IPS DF 6.9 (cell line): ENCODE data around the gene LTBP1.

ENCODE experiments used
- DNase-seq: peaks from one replicate; pipeline ENCODE4 v3.0.0-alpha.2; 2013; ENCODE audit warnings: low read depth, low spot score
- H3K27ac ChIP-seq: one replicate; pipeline ENCODE4 v1.5.1; 2013; ENCODE audit warnings: low read length, control low read depth
- H3K27me3 ChIP-seq: 2 replicates; pipeline ENCODE4 v1.6.1; 2013; ENCODE audit warnings: mild to moderate bottlenecking, low read length; ENCODE audit not compliant: control insufficient read depth, insufficient read depth
- H3K36me3 ChIP-seq: 2 replicates; pipeline ENCODE4 v1.6.1; 2013; ENCODE audit warnings: low read length; ENCODE audit not compliant: control insufficient read depth, insufficient read depth
- H3K4me1 ChIP-seq: 2 replicates; pipeline ENCODE4 v1.6.1; 2013; ENCODE audit warnings: low read length; ENCODE audit not compliant: control insufficient read depth, insufficient read depth
- H3K4me3 ChIP-seq: 2 replicates; pipeline ENCODE4 v1.5.1; 2013; ENCODE audit warnings: mild to moderate bottlenecking, low read length
- H3K9me3 ChIP-seq: 2 replicates; pipeline ENCODE4 v1.6.1; 2013; ENCODE audit warnings: low read length, inconsistent platforms; ENCODE audit not compliant: control insufficient read depth, insufficient read depth
- WGBS: extraction: QIAGEN DNeasy Blood & Tissue Kit; methylation state at CpG from one replicate; pipeline ENCODE4 v1.1.7; 2013; ENCODE audit warnings: mixed read lengths, missing lambda C conversion rate; ENCODE audit not compliant: insufficient read length, insufficient coverage; 5-methylcytosine and 5-hydroxymethylcytosine counted together

LTBP1 gene

DNA sequence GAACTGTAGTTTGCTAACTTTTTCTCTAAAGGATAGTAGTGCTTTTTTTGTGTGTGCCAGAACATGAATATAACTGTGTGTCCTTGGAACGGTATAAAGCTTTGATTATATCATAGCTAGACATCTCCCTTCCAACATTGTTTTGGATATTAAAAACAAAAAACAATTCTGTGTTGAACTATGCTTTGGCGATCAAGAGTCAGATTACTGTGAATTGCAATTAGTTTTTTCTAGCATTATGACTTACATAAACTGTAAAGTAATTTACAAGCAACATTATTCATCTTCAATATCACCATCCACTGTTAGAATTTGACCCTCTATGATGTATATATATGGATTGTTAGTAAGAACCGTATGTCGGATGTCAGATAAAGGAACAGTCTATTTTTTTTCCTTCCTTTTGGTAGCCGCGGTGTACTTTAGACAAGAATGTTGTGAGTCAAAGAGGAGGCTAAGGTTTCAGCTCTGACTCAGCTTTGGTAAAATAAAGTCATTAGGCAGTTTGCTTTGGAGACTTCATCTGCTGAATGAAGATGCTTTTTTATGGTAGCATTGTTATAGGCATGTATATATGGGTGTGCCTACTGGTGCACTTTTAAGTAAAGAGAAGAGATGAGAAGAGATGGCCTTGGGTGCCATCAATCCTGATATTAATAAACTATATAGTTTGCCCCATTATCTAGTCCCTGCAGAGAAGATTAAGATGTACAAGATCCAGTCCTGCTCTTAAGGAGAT is 76.4 kb downstream of the LTBP1 start:
- Histone ChIP-seq H3K9me3 (peaks cover 2% of the 10 kb centered on the region; the same call in 1 of the 2 replicates), H3K4me3 (no peak overlapping the region), H3K4me1 (peaks cover 2% of the 10 kb centered on the region; the same call in 1 of the 2 replicates), H3K27ac (no peak overlapping the region), H3K36me3 (no peaks in the 10 kb centered on the region), H3K27me3 (no peaks in the 10 kb centered on the region)
- DNase-seq = no peak
- WGBS = no CpG with 5 or more reads among the region's 6 CpGs

DNA sequence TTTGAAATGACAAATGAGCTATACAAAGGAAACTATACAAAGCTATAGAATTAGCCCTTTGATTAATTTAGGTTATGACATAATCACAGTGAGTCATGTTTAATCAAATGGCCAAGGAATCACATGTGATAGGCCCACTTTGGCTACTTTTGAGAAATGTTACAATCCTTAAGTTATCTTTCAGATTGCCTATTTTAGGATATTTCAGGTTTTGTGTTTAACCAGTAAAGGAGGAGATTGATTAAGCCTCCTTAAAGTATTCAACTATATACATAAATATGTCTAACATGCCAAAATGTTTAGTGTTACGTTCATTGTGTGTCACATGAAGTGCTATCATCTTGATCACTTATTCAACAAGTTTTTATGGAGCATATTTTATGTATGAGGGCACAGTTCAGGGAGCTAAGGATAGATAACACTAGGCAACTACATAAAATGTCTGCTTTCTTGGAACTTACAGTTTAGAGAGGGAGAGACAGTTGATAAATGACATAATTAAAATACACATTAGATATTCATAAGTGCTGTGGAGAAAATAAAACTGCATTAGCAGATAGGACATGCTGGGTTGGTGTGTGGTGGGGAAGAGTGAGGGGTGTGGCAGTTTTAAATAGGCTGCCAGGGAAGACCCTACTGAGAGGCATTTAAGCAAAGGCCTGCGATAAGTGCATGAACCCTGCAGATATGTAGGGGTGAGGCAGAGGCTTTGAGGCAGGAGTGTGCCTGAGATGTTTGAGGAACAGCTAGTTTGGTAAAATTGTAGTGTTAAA is 77.2 kb downstream of the LTBP1 start:
- H3K27ac ChIP-seq = no peak overlapping the region
- no CpG with 5 or more reads among the region's 2 CpGs for WGBS
- H3K4me3 ChIP-seq = no peak overlapping the region
- no peaks in the 10 kb centered on the region for H3K27me3 ChIP-seq
- no peak for DNase-seq
- peaks cover 2% of the 10 kb centered on the region; the same call in 1 of the 2 replicates for H3K4me1 ChIP-seq
- peaks cover 2% of the 10 kb centered on the region; the same call in 1 of the 2 replicates for H3K9me3 ChIP-seq
- H3K36me3 ChIP-seq = no peaks in the 10 kb centered on the region

DNA sequence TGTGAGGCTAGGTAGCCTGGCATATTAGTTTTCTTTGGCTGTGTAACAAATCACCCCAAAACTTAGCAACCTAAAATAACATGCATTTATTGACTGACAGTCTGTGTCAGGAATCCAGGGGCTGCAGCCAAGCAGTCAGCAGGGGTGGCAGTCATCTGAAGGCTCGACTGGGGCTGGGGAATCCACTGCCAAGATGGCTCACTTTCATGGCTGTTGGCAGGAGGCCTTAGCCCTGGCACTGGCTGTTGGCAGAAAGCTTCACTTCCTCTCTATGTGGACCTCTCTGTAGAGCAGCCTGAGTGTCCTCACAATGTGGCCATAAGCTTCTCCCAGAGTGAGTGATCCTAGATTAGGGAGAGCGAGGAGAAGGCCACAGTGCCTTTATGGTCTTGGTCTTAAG is 78.0 kb downstream of the LTBP1 start:
- Histone ChIP-seq H3K4me3 (no peak overlapping the region), H3K4me1 (peaks cover 2% of the 10 kb centered on the region; the same call in 1 of the 2 replicates), H3K9me3 (peaks cover 2% of the 10 kb centered on the region; the same call in 1 of the 2 replicates), H3K36me3 (no peaks in the 10 kb centered on the region), H3K27ac (no peak overlapping the region), H3K27me3 (no peaks in the 10 kb centered on the region)
- WGBS = no CpG with 5 or more reads among the region's 2 CpGs
- no peak for DNase-seq

- peaks cover 2% of the 10 kb centered on the region; the same call in 1 of the 2 replicates for H3K9me3 ChIP-seq
- DNase-seq = no peak
- no CpG with 5 or more reads among the region's 3 CpGs for WGBS
- H3K27ac ChIP-seq = no peak overlapping the region
- H3K4me1 ChIP-seq = no peaks in the 10 kb centered on the region
- no peaks in the 10 kb centered on the region for H3K36me3 ChIP-seq
- H3K4me3 ChIP-seq = no peak overlapping the region
- no peaks in the 10 kb centered on the region for H3K27me3 ChIP-seq
These were observed 82.7 kb downstream of the LTBP1 start for GRCh38 chr2:33029459-33029858.

DNA sequence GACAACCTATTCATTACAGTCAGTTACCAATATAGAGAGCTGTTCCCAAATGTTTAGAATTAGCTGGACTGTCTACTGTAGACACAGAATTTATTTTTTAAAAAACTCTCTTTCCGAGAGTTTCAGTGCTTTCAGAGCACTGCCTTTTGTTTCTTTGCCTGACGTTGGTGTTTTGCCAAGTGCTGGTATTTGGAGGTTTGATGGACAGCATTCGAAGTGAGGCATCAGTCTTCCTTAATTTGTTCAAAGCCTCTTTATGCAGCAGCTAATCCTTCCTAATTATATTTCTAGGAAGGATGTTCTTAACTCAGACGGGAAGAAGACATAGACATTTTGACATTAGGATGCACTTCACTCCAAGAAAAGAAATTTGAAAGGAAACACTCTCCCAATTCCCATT is 83.2 kb downstream of the LTBP1 start:
- peaks cover under 1% of the 10 kb centered on the region; the same call in 1 of the 2 replicates for H3K9me3 ChIP-seq
- no peak overlapping the region for H3K27ac ChIP-seq
- H3K4me1 ChIP-seq = no peaks in the 10 kb centered on the region
- H3K36me3 ChIP-seq = no peaks in the 10 kb centered on the region
- DNase-seq = no peak
- WGBS = no CpG with 5 or more reads among the region's 4 CpGs
- H3K4me3 ChIP-seq = no peak overlapping the region
- no peaks in the 10 kb centered on the region for H3K27me3 ChIP-seq

DNA sequence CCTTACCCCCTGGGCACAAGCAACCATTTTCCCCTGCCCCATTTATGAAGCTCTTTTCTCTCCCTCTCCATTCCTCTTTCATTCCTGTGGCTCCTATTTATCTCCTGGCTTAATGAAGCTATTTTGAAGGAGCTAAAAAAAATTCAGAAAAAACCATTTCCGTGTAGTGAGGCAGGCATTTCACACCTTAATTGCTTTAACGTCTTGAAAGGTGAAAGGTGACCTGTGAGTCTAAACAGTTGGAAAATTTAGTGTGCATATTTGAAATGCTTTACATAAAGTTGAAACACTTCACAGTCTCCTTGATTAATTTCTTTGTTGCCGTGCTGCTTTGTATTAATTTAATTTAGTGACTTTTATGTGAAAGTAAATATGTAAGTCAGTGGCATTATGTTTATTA is 83.6 kb downstream of the LTBP1 start:
- no peaks in the 10 kb centered on the region for H3K4me1 ChIP-seq
- H3K36me3 ChIP-seq = no peaks in the 10 kb centered on the region
- no peaks in the 10 kb centered on the region for H3K9me3 ChIP-seq
- no peak overlapping the region for H3K4me3 ChIP-seq
- DNase-seq = no peak
- no CpG with 5 or more reads among the region's 3 CpGs for WGBS
- H3K27me3 ChIP-seq = no peaks in the 10 kb centered on the region
- no peak overlapping the region for H3K27ac ChIP-seq

DNA sequence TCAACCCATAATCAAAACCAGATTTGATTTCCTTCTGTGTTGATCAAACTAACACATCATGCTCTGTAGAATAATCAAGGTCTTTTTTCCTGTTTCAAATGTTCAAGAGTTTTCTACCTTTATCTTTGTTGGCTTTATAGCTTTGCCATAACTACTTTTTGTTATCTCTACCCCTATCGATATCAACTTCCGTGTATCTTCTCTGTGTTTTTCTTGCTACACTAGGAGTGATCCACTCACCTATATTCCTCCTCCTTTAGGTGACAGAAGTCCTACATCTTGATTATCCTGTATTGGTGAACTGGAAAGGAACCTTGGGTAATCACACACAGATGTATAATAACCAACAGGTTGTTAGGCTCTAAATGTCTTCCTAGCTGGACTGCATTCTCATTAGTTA is 85.5 kb downstream of the LTBP1 start:
- Histone ChIP-seq H3K4me3 (no peak overlapping the region), H3K9me3 (no peaks in the 10 kb centered on the region), H3K36me3 (no peaks in the 10 kb centered on the region), H3K27ac (no peak overlapping the region), H3K27me3 (no peaks in the 10 kb centered on the region), H3K4me1 (no peaks in the 10 kb centered on the region)
- WGBS = no CpG with 5 or more reads among the region's 2 CpGs
- DNase-seq = no peak

- no peak overlapping the region for H3K27ac ChIP-seq
- no peaks in the 10 kb centered on the region for H3K4me1 ChIP-seq
- no peak overlapping the region for H3K4me3 ChIP-seq
- H3K9me3 ChIP-seq = no peaks in the 10 kb centered on the region
- no peaks in the 10 kb centered on the region for H3K27me3 ChIP-seq
- H3K36me3 ChIP-seq = no peaks in the 10 kb centered on the region
- no CpG with 5 or more reads among the region's 7 CpGs for WGBS
- no peak for DNase-seq
These were observed 86.9 kb downstream of the LTBP1 start for GRCh38 chr2:33033606-33034081.

- no peak for DNase-seq
- H3K9me3 ChIP-seq = no peaks in the 10 kb centered on the region
- WGBS = no CpG with 5 or more reads among the region's 8 CpGs
- H3K27me3 ChIP-seq = no peaks in the 10 kb centered on the region
- H3K36me3 ChIP-seq = no peaks in the 10 kb centered on the region
- no peaks in the 10 kb centered on the region for H3K4me1 ChIP-seq
- no peak overlapping the region for H3K4me3 ChIP-seq
- H3K27ac ChIP-seq = no peak overlapping the region
These were observed 88.0 kb downstream of the LTBP1 start for GRCh38 chr2:33034784-33035183.

DNA sequence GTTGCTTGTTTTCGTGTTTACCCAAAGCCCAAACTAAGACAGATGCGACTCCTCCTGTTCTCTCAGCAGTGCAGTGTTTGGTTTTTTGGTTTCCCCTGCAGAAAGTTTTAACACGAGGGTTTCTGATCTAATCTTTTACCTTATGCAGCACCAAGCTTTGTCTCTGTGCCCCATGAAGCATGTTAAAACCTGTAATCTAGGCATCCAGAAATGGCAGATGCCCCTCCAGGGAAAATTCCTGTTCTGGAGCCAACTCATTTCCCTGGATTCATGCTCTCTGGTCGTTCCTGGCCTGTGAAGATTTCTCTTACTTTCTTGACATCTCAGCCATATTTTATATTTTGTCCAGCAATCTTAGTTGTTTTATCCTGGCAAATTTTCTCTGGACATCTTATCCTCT is 91.5 kb downstream of the LTBP1 start:
- no peak for DNase-seq
- no peak overlapping the region for H3K27ac ChIP-seq
- no CpG with 5 or more reads among the region's 4 CpGs for WGBS

More for the DNA sequence above, 91.5 kb downstream of the LTBP1 start:
- Histone ChIP-seq H3K4me3 (no peak overlapping the region), H3K9me3 (no peaks in the 10 kb centered on the region), H3K27me3 (no peaks in the 10 kb centered on the region), H3K4me1 (no peaks in the 10 kb centered on the region), H3K36me3 (no peaks in the 10 kb centered on the region)
